GM19238 (cell line): ENCODE data around the gene CAPN8.

ENCODE experiments used
- DNase-seq: peaks from one replicate; pipeline ENCODE4 v3.0.0; 2011; ENCODE audit warnings: low spot score; ENCODE audit not compliant: insufficient read length

The CAPN8 gene

GRCh38 chr1:223618680-223619079 is 46.8 kb downstream of the CAPN8 start:
- no peak for DNase-seq

DNA sequence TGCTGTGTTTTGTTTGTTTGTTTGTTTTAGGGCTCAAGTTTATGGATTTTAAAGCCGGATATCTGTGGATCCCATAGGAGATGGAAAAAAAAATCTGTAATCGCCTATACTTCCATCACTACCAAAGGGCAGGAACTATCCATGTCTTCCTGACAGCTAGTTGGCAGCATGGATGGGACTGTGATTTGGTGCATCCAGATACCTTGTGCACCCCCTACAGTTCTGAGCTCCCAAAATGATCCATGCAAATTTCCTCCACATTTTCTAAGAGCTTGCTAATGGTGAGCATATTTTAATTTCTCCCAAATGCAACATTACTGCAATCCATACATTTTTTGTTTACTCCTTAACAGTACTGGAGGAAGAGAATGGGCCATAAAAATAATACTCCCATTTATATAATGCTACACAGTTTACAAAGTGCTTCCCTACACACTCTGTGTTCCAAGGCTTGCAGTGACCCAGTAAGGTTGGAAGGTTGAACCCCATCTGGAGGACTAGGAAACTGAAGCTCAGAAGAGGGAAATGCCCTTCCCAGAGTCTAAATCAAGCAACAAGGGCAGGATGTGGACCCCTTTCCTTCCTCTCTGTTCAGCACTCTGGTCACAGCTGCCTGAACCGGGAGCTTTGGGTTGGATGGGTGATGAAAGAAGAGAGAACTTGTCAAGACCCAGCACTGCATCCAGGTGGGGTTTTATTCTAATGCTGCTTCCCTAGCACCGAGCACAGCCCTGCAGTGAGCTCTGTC is 48.0 kb downstream of the CAPN8 start:
- DNase-seq = no peak

DNA sequence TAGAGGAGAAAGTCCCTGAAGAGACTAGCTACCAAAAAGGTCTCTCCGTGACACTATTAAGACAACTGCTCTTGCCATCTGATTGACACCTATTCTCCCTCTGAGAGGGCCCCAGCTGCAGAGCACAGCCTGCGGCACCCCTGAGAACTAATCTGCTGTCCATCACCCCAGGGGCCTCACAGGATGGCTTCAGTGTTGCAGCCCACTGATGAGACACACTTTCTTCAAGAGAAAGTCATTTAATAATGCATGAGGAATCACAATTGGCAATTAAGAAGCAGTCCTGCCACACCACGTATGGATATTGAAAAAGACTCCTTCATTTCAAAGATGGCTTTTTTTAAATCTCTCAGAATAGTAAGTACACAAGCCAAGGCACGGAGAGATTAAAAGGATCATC is 48.9 kb downstream of the CAPN8 start:
- DNase-seq = no peak

- DNase-seq = no peak
These were observed 53.6 kb downstream of the CAPN8 start for GRCh38 chr1:223611936-223612335.

DNA sequence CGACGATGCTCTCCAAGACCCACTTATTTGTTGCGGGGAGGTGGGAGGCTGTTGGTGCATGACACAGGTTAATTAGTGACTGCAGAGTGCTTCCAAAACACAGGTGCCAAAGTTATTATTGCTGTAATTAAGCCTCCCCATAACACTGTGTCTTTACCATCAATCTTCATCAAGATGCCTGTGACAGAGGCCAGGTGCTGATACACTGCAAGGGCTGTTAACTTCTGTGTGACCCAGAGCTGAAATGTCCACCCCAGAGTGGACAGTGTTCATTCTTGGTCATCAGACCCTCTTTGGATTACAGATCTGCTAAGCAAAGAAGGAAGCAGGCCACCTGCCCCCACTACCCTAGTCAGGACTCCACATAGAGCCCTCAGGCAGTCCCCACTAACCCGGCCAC is 55.5 kb downstream of the CAPN8 start:
- DNase-seq = no peak

DNA sequence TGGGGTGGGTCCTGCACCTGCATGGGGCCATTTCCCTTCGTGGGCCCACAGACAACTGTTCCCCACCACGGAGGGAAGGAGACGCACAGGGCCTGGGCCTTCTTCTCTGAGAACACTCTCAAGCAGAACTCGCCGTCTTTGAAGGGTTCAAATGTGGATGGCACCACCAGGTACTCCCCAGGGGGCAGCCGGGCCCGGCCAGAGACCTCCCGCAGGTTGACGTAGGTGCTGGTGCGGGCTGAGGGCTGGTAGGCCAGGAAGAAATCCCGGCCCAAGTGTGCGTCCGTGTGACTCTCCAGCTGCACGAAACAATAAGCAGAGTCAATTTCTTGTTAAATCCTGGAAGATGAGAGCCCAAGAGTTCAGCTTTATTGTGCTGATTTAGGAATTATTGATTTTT is 56.4 kb downstream of the CAPN8 start:
- DNase-seq = no peak

GRCh38 chr1:223558512-223558911 is 107.0 kb downstream of the CAPN8 start:
- no peak for DNase-seq

GRCh38 chr1:223557130-223557475 is 108.4 kb downstream of the CAPN8 start:
- DNase-seq = no peak

DNA sequence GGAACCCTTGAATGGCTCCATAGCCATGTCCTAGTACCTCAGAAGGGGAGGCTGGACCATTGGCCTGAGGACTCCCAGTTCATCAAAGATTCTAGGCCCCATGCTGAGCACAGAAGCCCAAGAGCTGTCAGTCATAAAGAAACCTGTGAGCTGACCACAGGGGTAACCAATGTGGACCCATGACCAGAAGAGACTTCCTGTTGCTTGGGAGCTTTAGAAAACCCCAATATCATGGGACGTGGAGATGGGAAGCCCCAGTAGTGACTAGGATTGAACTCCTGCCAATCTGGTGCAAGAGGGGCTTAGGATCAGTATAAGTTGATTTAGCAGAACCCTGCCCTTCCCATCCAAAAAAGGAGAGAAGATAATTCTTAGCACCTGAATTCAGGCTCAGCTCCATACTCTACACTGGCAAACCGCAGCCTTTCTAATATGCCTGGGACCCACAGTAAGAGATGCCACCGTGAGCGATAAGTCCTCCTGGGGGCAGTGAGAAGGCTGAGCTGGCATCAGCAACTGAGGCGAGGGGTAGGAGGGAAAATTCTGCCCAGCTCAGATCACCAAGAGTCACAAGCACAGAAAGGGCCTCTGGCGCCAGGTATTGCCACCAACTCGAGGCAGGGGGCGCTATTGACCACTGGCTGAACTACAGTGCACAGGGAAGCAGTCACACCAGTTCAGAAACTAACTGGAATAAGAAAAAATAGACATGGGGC is 108.9 kb downstream of the CAPN8 start:
- peak; percentile 25 for DNase-seq

GRCh38 chr1:223553957-223554356 is 111.5 kb downstream of the CAPN8 start:
- no peak for DNase-seq

DNA sequence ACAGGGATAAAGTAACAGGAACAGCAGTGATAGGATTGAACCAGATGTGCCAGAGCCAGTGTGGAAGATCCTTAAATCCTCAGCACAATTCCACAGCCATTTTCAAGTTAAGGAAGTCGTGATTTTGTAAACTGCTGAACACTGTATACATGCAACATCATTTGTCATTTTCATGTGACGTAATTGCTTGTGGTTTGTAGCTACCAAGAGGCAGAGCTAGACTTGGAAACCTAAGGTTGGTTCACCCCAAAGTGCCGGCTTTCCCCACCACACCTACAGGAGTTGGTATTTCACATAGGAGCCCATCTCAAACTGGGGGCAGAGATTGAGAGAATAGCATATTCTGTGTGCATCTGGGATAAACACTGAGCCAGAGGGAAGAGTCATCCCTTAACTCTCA is 113.9 kb downstream of the CAPN8 start:
- DNase-seq = no peak

- DNase-seq = no peak
These were observed 115.8 kb downstream of the CAPN8 start for GRCh38 chr1:223549740-223550139.

GRCh38 chr1:223547316-223548114 is 118.0 kb downstream of the CAPN8 start:
- no peak for DNase-seq

- DNase-seq = no peak
These were observed 120.2 kb downstream of the CAPN8 start for GRCh38 chr1:223545343-223545742.

DNA sequence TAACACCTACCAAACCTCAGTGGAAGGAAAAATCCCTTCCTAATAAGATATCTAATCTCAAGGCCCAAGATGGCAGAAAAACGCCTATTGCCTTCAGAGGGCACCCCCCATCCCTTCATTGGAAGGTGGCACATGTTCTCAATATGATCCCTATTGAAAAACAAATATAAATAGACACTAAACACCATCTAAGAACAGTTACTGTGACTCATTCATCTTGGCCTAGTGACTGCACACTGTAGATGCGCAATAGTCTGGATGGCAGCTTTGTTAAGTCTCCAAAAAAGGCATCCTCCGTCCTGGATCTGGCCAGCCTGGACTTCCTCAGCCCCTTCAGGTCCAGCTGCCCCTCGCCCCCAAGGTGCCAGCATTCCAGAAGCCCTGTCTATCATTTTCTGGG is 121.9 kb downstream of the CAPN8 start:
- DNase-seq = no peak

- DNase-seq = no peak
These were observed 122.7 kb downstream of the CAPN8 start for GRCh38 chr1:223542831-223543230.

DNA sequence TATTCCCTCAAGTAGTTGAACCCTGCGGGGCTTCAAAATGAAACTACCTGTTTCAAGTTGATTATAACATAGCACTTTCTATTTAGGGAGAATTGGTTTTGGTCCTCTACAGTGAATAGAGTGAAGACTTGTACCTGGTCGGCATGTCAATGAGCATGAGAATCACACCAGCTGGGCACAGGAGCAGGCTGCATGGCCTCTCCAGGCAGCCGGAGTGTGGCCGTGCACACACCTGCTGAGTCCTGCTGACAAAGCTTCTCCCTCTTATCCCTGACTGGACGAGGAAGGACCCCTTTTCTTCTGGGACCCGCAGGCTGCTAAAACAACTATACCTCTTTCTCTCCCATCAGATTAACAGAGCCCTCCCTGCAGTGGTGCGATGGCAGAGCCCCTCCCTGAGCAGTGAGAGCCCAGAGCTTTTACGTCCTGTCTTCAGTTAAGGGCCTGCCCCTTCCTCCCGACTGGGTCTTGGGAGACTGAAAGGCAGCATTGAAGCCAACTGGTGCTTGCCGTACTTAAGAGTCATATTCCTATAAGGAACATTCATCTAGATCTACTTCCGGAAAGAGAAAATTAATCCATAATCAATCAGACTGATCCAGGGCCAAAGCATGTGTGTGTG is 124.9 kb downstream of the CAPN8 start:
- DNase-seq = no peak

- no peak for DNase-seq
These were observed 125.8 kb downstream of the CAPN8 start for GRCh38 chr1:223539750-223540149.

- no peak for DNase-seq
These were observed 126.5 kb downstream of the CAPN8 start for GRCh38 chr1:223538981-223539380.

GRCh38 chr1:223535319-223535718 is 130.2 kb downstream of the CAPN8 start:
- DNase-seq = no peak

GRCh38 chr1:223534677-223535076 is 130.8 kb downstream of the CAPN8 start:
- no peak for DNase-seq

GRCh38 chr1:223533708-223534107 is 131.8 kb downstream of the CAPN8 start:
- no peak for DNase-seq
